ENCODE results near the gene LARP4.

GRCh38 chr12:50390316-50390741 lies 10.4 kb upstream of the LARP4 start:
- TF ChIP-seq POLR2A (IDR thresholded peaks at IDR 0.05; ENCODE audit: extremely low read depth, insufficient read length) (no peak), CTCF (IDR thresholded peaks at IDR 0.05; ENCODE audit: low read depth, low read length) (no peak), MAX (IDR thresholded peaks at IDR 0.05; ENCODE audit: low read depth, low read length) (no peak), MYC (IDR thresholded peaks at IDR 0.05; ENCODE audit: low read depth, low read length) (no peak)

Measured in NB4 (cell line).